ENCODE results near the gene UFC1.

Gene UFC1

GRCh38 chr1:161159913-161160243, 6.1 kb downstream of the UFC1 start:
- peak overlapping the region; percentile 99 for H3K4me3 ChIP-seq (IDR thresholded peaks at IDR 0.05; ENCODE audit: insufficient read depth, low read depth, low read length)

GRCh38 chr1:161160671-161161145, 6.9 kb downstream of the UFC1 start:
- no peak for TF ChIP-seq CTCF (conservative IDR thresholded peaks at IDR 0.05; ENCODE audit: low read depth, low read length)
- H3K4me2 ChIP-seq = peak overlapping the region; percentile 98

More at GRCh38 chr1:161159913-161160243, 6.1 kb downstream of the UFC1 start:
- peak overlapping the region; percentile 89 for H3K9ac ChIP-seq
- H3K4me1 ChIP-seq (ENCODE audit: low read depth, poor library complexity, severe bottlenecking) = peaks cover 38% of the 10 kb centered on the region
- TF ChIP-seq CTCF (conservative IDR thresholded peaks at IDR 0.05; ENCODE audit: low read depth, low read length) = no peak; the same call in 1 of the 2 replicates
- H4K20me1 ChIP-seq (ENCODE audit: insufficient read depth) = no peaks in the 10 kb centered on the region
- H3K36me3 ChIP-seq (ENCODE audit: insufficient read depth) = no peaks in the 10 kb centered on the region
- H3K79me2 ChIP-seq (ENCODE audit: insufficient read depth, low read depth) = peaks cover 21% of the 10 kb centered on the region
- H3K27ac ChIP-seq = peak overlapping the region; percentile 46
- peak overlapping the region; percentile 98 for H3K4me2 ChIP-seq
- no peaks in the 10 kb centered on the region for H3K27me3 ChIP-seq (ENCODE audit: insufficient read depth, low read depth)
- H2AFZ ChIP-seq (ENCODE audit: low read depth) = peak overlapping the region; percentile 62

GRCh38 chr1:161161652-161162051, 7.9 kb downstream of the UFC1 start:
- H4K20me1 ChIP-seq (ENCODE audit: insufficient read depth) = no peaks in the 10 kb centered on the region
- no peak overlapping the region for H3K27ac ChIP-seq
- H2AFZ ChIP-seq (ENCODE audit: low read depth) = no peak overlapping the region
- peaks cover 35% of the 10 kb centered on the region for H3K4me1 ChIP-seq (ENCODE audit: low read depth, poor library complexity, severe bottlenecking)
- no peak overlapping the region for H3K9ac ChIP-seq
- H3K27me3 ChIP-seq (ENCODE audit: insufficient read depth, low read depth) = no peaks in the 10 kb centered on the region
- TF ChIP-seq CTCF (conservative IDR thresholded peaks at IDR 0.05; ENCODE audit: low read depth, low read length) = no peak
- no peak overlapping the region for H3K4me3 ChIP-seq (IDR thresholded peaks at IDR 0.05; ENCODE audit: insufficient read depth, low read depth, low read length)
- peaks cover 10% of the 10 kb centered on the region for H3K79me2 ChIP-seq (ENCODE audit: insufficient read depth, low read depth)
- no peak overlapping the region for H3K4me2 ChIP-seq
- no peaks in the 10 kb centered on the region for H3K36me3 ChIP-seq (ENCODE audit: insufficient read depth)

More at GRCh38 chr1:161160671-161161145, 6.9 kb downstream of the UFC1 start:
- no peak overlapping the region for H2AFZ ChIP-seq (ENCODE audit: low read depth)
- H3K27me3 ChIP-seq (ENCODE audit: insufficient read depth, low read depth) = no peaks in the 10 kb centered on the region
- H3K9ac ChIP-seq = no peak overlapping the region
- no peak overlapping the region for H3K27ac ChIP-seq
- H3K36me3 ChIP-seq (ENCODE audit: insufficient read depth) = no peaks in the 10 kb centered on the region
- no peaks in the 10 kb centered on the region for H4K20me1 ChIP-seq (ENCODE audit: insufficient read depth)
- H3K79me2 ChIP-seq (ENCODE audit: insufficient read depth, low read depth) = peaks cover 13% of the 10 kb centered on the region
- H3K4me3 ChIP-seq (IDR thresholded peaks at IDR 0.05; ENCODE audit: insufficient read depth, low read depth, low read length) = no peak overlapping the region
- H3K4me1 ChIP-seq (ENCODE audit: low read depth, poor library complexity, severe bottlenecking) = peaks cover 38% of the 10 kb centered on the region

GRCh38 chr1:161162052-161162451, 8.3 kb downstream of the UFC1 start:
- no peak overlapping the region for H3K9ac ChIP-seq
- no peaks in the 10 kb centered on the region for H4K20me1 ChIP-seq (ENCODE audit: insufficient read depth)
- no peak overlapping the region for H3K4me3 ChIP-seq (IDR thresholded peaks at IDR 0.05; ENCODE audit: insufficient read depth, low read depth, low read length)
- H2AFZ ChIP-seq (ENCODE audit: low read depth) = no peak overlapping the region
- H3K36me3 ChIP-seq (ENCODE audit: insufficient read depth) = no peaks in the 10 kb centered on the region
- peaks cover 37% of the 10 kb centered on the region for H3K4me1 ChIP-seq (ENCODE audit: low read depth, poor library complexity, severe bottlenecking)
- H3K4me2 ChIP-seq = no peak overlapping the region
- TF ChIP-seq CTCF (conservative IDR thresholded peaks at IDR 0.05; ENCODE audit: low read depth, low read length) = no peak
- H3K27ac ChIP-seq = no peak overlapping the region
- H3K79me2 ChIP-seq (ENCODE audit: insufficient read depth, low read depth) = peaks cover 10% of the 10 kb centered on the region
- H3K27me3 ChIP-seq (ENCODE audit: insufficient read depth, low read depth) = no peaks in the 10 kb centered on the region

All from KMS-11 (cell line).